ENCODE data around the gene STX4. TPM values are rescaled to one million over a fixed set of nuclear protein-coding genes. Genes with fewer than 3 reads are reported as not detected.

The STX4 gene
- total and polyA plus RNA-seq, 4 donors: 11.4 to 22.1 (median 17.4) TPM

- Histone ChIP-seq H3K27ac (ENCODE audit: low read depth in 1 of 2, low read length in 2 of 2) (no peak overlapping the region), H3K36me3 (ENCODE audit: control insufficient read depth in 4 of 4, insufficient read depth in 3 of 4, low read depth in 1 of 4, low read length in 3 of 4) (no peaks in the 10 kb centered on the region), H3K9me3 (ENCODE audit: control insufficient read depth in 4 of 4, low read length in 3 of 4) (no peaks in the 10 kb centered on the region), H3K4me1 (ENCODE audit: control insufficient read depth in 4 of 4, insufficient read depth in 4 of 4, low read length in 3 of 4) (no peaks in the 10 kb centered on the region), H3K9ac (ENCODE audit: low read depth in 1 of 2, low read length in 2 of 2) (no peak overlapping the region), H3K4me3 (ENCODE audit: low read depth in 1 of 3, low read length in 3 of 3) (no peak overlapping the region), H3K27me3 (ENCODE audit: control insufficient read depth in 4 of 4, insufficient read depth in 4 of 4, low read length in 3 of 4) (peaks cover 0 to 4% (median under 1%) of the 10 kb centered on the region in 4 donors)
- WGBS: 87% methylated on average over 5 of the region's 5 CpGs
- TF ChIP-seq FOXA1 (IDR thresholded peaks at IDR 0.05) (no peak), ATF3 (IDR thresholded peaks at IDR 0.05) (no peak), FOXA2 (IDR thresholded peaks at IDR 0.05) (no peak), CTCF (IDR thresholded peaks at IDR 0.05; ENCODE audit: low read depth, low read length, missing input control) (no peak), HNF4A (conservative IDR thresholded peaks at IDR 0.05) (no peak), RXRA (IDR thresholded peaks at IDR 0.05) (no peak), HNF4G (IDR thresholded peaks at IDR 0.05) (no peak), RAD21 (IDR thresholded peaks at IDR 0.05) (no peak), TAF1 (conservative IDR thresholded peaks at IDR 0.05) (no peak), JUND (IDR thresholded peaks at IDR 0.05) (no peak), EGR1 (IDR thresholded peaks at IDR 0.05; ENCODE audit: low read depth in 2 of 2) (no peak), NR2F2 (IDR thresholded peaks at IDR 0.05) (no peak), REST (IDR thresholded peaks at IDR 0.05) (no peak), MAX (IDR thresholded peaks at IDR 0.05) (no peak)
- no peak for DNase-seq (ENCODE audit: low spot score)
These were observed 24.8 kb upstream of the STX4 start for GRCh38 chr16:31008551-31008950.

GRCh38 chr16:31009120-31009519 is 24.2 kb upstream of the STX4 start:
- no peak for DNase-seq (ENCODE audit: low spot score)
- no peaks in the 10 kb centered on the region for H3K9me3 ChIP-seq (ENCODE audit: control insufficient read depth in 4 of 4, low read length in 3 of 4)
- H3K36me3 ChIP-seq (ENCODE audit: control insufficient read depth in 4 of 4, insufficient read depth in 3 of 4, low read depth in 1 of 4, low read length in 3 of 4): no peaks in the 10 kb centered on the region
- H3K4me1 ChIP-seq (ENCODE audit: control insufficient read depth in 4 of 4, insufficient read depth in 4 of 4, low read length in 3 of 4): no peaks in the 10 kb centered on the region
- 87% methylated on average over 7 of the region's 7 CpGs for WGBS
- no peak overlapping the region for H3K4me3 ChIP-seq (ENCODE audit: low read depth in 1 of 3, low read length in 3 of 3)
- H3K9ac ChIP-seq (ENCODE audit: low read depth in 1 of 2, low read length in 2 of 2): no peak overlapping the region
- peaks cover 0 to 4% (median under 1%) of the 10 kb centered on the region in 4 donors for H3K27me3 ChIP-seq (ENCODE audit: control insufficient read depth in 4 of 4, insufficient read depth in 4 of 4, low read length in 3 of 4)
- H3K27ac ChIP-seq (ENCODE audit: low read depth in 1 of 2, low read length in 2 of 2): no peak overlapping the region
- TF ChIP-seq RAD21 (IDR thresholded peaks at IDR 0.05): no peak
- no peak for TF ChIP-seq SP1 (IDR thresholded peaks at IDR 0.05)
- no peak for TF ChIP-seq MAX (IDR thresholded peaks at IDR 0.05)
- no peak for TF ChIP-seq TAF1 (conservative IDR thresholded peaks at IDR 0.05)
- TF ChIP-seq FOXA2 (IDR thresholded peaks at IDR 0.05): no peak
- TF ChIP-seq REST (IDR thresholded peaks at IDR 0.05): no peak
- no peak for TF ChIP-seq JUND (IDR thresholded peaks at IDR 0.05)
- no peak for TF ChIP-seq CTCF (IDR thresholded peaks at IDR 0.05; ENCODE audit: low read depth, low read length, missing input control)
- no peak for TF ChIP-seq YY1 (IDR thresholded peaks at IDR 0.05)
- TF ChIP-seq RXRA (IDR thresholded peaks at IDR 0.05): no peak
- no peak for TF ChIP-seq HNF4G (IDR thresholded peaks at IDR 0.05)
- TF ChIP-seq EGR1 (IDR thresholded peaks at IDR 0.05; ENCODE audit: low read depth in 2 of 2): no peak
- TF ChIP-seq ATF3 (IDR thresholded peaks at IDR 0.05): no peak
- no peak for TF ChIP-seq FOXA1 (IDR thresholded peaks at IDR 0.05)

All from liver (tissue), 9 donors.